Activated CD4-positive, CD25-positive, alpha-beta regulatory T cell treated with anti-CD3 and anti-CD28 coated beads, Interleukin-2, amount 50 U/mL, for 16 hours (primary cell): Measurements from ENCODE around the gene ASCC3.

Source experiments
- DNase-seq: peaks from one replicate; pipeline ENCODE4 v3.0.0-alpha.2; 2020; ENCODE audit warnings: low read depth, low spot score

Gene ASCC3

GRCh38 chr6:100730001-100730980, 150.8 kb downstream of the ASCC3 start:
- no peak for DNase-seq

- DNase-seq: no peak
Measured at GRCh38 chr6:100726666-100727065, 154.5 kb downstream of the ASCC3 start.

- DNase-seq: no peak
Measured at GRCh38 chr6:100724696-100725095, 156.4 kb downstream of the ASCC3 start.

DNA sequence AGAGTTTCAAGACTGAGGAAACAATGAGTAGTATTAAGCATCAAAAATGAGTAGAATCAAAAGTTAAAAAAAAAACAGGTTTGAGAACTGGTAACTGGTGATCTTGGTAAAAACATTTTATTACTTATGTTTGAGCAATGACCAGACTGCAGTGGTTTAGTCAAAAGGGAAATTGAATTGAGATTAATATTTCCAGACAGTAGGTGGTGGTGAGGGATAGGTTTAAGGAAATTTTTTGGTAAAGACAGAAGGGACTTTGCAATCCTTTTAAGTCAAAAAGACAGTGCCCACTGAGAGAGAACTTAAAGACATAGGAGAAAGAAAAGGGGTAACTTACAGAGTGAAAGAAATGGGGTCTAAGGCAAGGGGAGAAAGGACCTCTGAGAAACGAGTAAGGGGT, 156.9 kb downstream of the ASCC3 start:
- no peak for DNase-seq

GRCh38 chr6:100721256-100721655, 159.9 kb downstream of the ASCC3 start:
- DNase-seq: no peak

- no peak for DNase-seq
Measured at GRCh38 chr6:100719883-100720682, 161.0 kb downstream of the ASCC3 start.

DNA sequence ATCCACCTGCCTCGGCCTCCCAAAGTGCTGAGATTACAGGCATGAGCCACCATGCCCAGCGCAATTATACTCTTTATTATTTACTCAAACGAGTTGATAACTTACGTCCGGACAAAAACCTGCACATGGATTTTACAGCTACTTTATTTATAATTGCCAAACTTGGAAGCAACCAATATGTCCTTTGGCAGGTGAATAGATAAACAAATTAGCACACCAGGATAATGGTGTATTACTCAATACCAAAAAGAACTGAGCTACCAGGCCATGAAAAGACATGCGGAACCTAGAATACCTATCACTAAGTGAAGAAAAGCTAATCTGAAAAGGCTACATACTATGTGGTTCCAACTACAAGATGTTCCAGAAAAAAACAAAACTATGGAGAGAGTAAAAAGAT, 168.1 kb downstream of the ASCC3 start:
- no peak for DNase-seq

DNA sequence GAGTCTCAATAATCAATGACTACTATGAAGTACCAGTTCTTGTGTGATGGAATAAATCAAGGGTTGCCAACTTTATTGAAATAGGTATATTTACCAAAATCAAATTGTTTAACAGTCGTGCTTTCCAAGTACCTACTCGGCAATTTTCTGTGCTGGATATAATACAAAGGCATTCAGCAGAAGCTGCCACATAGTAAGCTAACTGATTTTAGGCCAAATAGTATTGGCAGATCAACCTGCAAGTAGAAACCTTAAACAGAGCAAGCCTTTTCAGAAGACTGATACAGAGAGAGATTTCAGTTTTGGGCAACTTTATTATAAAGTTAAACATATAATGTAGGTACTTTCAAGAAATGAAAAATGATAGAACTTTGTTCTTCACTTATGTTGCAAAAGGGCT, 174.6 kb downstream of the ASCC3 start:
- DNase-seq: no peak

GRCh38 chr6:100704961-100705360, 176.2 kb downstream of the ASCC3 start:
- no peak for DNase-seq

GRCh38 chr6:100701728-100702127, 179.4 kb downstream of the ASCC3 start:
- DNase-seq: no peak

DNA sequence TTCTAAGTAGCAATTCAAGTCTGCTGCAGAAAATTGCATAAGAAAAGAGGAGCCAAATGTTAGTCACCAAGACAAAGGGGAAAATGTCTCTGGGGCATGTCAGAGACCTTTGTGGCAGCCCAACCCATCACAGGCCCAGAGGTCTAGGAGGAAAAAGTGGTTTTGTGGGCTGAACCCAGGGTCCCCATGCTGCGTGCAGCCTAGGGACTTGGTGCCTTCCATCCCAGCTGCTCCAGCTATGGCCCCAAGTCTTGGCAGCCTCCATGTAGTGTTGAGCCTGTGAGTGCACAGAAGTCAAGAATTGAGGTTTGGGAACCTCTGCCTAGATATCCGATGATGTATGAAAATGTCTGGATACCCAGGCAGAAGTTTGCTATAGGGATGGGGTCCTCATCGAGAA, 181.1 kb downstream of the ASCC3 start:
- no peak for DNase-seq

- no peak for DNase-seq
Measured at GRCh38 chr6:100695445-100695844, 185.7 kb downstream of the ASCC3 start.

DNA sequence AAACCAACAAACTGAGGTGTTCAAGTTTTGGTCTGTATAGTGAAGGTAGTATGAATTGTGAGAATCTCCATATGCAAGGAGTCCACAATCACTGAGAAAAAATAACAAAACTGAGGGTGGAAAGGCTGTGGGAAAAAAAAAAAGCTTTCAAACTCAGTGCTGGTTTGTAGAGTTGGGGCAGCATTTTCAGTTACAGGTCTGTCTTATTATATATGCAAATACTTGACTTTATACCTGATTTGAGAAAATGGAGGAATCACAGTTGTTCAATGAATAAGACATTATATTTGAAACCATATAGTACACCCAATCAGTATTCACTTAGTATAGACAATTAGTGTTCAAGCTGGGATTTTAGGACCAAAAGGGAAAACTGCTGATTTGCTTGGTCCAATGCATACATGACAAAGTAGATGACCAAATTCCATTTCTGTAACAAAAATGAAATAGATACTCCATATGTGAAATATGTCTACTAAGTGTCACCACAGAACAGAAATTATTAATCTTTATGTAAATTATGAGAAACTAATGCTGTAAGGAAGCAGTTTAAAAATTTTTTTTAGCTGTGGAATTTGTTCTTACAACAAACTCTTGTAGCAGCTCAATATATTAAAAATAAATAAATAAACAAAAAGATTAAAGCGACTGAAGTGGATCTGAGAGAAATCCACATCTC, 187.7 kb downstream of the ASCC3 start:
- no peak for DNase-seq

DNA sequence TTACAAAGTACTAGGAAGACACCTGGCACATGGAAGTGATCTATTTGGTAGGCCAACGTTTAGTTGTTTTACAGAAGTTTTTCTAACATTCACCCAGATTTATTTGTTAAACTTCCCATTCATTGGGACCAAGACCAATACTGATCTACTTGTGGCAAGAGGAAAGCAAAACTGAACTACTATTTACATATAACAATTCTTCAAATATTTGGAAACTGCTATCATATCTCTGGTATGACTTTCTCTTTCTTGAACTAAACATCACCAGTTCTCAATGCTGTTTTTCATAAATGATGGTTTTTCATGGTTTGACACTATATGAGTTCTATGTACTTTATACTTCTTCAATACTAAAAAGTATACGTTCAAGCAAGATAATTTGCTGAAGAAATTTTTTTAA, 189.2 kb downstream of the ASCC3 start:
- no peak for DNase-seq

GRCh38 chr6:100686216-100686615, 194.9 kb downstream of the ASCC3 start:
- no peak for DNase-seq

- DNase-seq: no peak
Measured at GRCh38 chr6:100685747-100686146, 195.4 kb downstream of the ASCC3 start.

- no peak for DNase-seq
Measured at GRCh38 chr6:100680163-100680562, 201.0 kb downstream of the ASCC3 start.

DNA sequence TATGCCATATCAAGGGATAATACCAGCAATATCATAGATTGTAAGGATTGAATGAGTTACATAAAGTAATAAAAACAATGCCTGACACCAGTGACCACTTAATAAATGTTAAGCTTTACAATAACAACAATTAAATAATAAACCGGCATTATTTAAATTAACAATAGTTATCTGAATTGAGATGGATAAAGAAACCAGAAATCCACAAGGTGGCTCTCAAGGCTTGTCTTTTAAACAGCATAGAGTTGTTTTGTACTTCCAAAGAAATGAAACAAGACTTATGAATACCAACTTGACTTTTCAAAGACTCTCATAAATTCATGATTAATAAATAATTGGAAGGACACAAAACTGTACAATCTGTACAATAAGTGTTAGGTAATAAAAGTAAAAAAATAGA, 203.1 kb downstream of the ASCC3 start:
- DNase-seq: no peak

DNA sequence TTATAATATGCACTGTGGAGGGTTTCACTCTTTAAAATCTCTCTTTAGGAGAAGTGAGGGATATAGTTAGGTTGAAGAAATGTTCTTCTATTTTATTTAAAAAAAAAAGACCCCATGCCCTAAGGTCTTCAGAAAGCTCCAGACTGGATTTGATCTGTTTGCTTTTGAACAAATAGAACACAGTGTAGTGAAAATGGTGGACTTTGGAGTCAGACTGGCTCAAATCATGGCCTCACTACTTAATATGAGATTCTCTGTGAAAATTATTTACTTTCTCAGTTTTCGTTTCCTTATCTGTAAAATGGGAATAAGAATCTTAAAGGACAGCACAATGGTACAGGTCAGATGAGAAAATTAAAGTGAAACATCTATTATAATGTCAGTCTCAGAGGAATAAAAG, 203.9 kb downstream of the ASCC3 start:
- no peak for DNase-seq

GRCh38 chr6:100673641-100674040, 207.5 kb downstream of the ASCC3 start:
- DNase-seq: no peak

DNA sequence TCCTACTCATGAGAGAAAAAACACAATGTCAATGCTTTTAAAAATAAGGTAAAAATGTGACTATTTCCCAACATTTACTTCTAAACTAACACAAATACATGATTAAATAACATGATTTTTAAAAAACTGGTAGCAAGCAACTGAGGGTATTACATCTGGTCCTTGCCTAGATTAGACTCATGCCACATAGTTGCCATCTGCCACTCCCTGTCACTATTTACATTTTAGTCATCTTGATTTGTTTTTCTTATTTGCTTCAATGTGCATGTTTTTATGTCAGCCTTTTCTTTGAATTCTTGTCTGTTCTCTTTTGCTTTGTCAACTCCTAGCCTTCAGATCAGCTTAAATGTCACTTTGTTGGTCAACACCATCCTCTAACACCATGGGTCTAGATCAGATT, 209.4 kb downstream of the ASCC3 start:
- no peak for DNase-seq

DNA sequence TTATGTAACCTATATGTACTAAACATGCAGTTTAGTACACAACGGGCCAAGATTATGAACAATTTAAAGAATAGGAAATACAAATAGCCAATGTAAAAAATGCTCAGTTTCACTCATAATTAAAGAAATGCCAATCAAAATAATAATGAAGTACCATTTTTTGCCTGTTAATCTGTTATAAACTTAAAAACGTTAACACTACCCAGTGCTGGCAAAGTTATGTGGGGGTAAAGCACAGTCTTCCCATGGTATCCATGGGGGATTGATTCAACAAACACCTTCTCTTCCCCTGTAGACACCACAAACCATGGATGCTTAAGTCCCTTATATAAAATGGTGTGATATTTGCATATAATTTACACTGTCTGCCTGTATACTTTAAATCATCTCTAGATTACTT, 211.1 kb downstream of the ASCC3 start:
- no peak for DNase-seq
